Gastrocnemius medialis (tissue), 4 donors: Measurements from ENCODE around the gene SRPX. TPM values are rescaled to one million over a fixed set of nuclear protein-coding genes. Genes with fewer than 3 reads are reported as not detected.

Source experiments
- ATAC-seq, 2 donors: fragments of 150-250 bp; one replicate each; pipeline ENCODE4 v1.9.1; 2016
- DNase-seq, 2 donors: peaks; one replicate each; pipeline ENCODE4 v3.0.0-alpha.2; 2019
- H3K27ac ChIP-seq, 4 donors: fragments of 200-600 bp; sonication (generic); 1 replicate in 1 of 4; 2 replicates in 3 of 4; pipeline ENCODE4 v1.5.1; 2016 to 2018; ENCODE audit warnings: mild to moderate bottlenecking in 2 of 4, moderate library complexity in 1 of 4
- H3K27me3 ChIP-seq, 3 donors: fragments of 200-600 bp; sonication (generic) in 2 of 3; 1 replicate in 1 of 3; 2 replicates in 2 of 3; pipeline versions ENCODE4 v1.5.1 to v1.6.0; 2016 to 2019; ENCODE audit warnings: mild to moderate bottlenecking in 1 of 3, moderate library complexity in 1 of 3
- H3K36me3 ChIP-seq, 2 donors: fragments of 200-600 bp; sonication (generic) in 1 of 2; one replicate each; pipeline ENCODE4 v1.5.1; 2017 to 2018
- H3K4me1 ChIP-seq, 2 donors: fragments of 200-600 bp; sonication (generic) in 1 of 2; one replicate each; pipeline ENCODE4 v1.5.1; 2016 to 2017; ENCODE audit warnings: mild to moderate bottlenecking in 2 of 2
- H3K4me3 ChIP-seq, 4 donors: fragments of 200-600 bp; sonication (generic) in 3 of 4; 1 replicate in 1 of 4; 2 replicates in 3 of 4; pipeline ENCODE4 v1.5.1; 2016 to 2019; ENCODE audit warnings: mild to moderate bottlenecking in 2 of 4
- H3K9me3 ChIP-seq, 3 donors: fragments of 200-600 bp; sonication (generic) in 2 of 3; 1 replicate in 1 of 3; 2 replicates in 2 of 3; pipeline ENCODE4 v1.5.1; 2016 to 2019
- CTCF ChIP-seq, 5 experiments: fragments of 450-650 bp in 3 of 5; fragments of 200-600 bp in 2 of 5; sonication (generic) in 2 of 5; IDR thresholded peaks in 4 of 5; conservative IDR thresholded peaks in 1 of 5; 1 replicate in 4 of 5; 2 replicates in 1 of 5; pipeline ENCODE4 v1.5.1; 2016 to 2019; ENCODE audit warnings: antibody characterized with exemption in 5 of 5, mild to moderate bottlenecking in 3 of 5, moderate library complexity in 3 of 5
- POLR2A ChIP-seq, 2 donors: fragments of 450-650 bp; IDR thresholded peaks; one replicate each; pipeline ENCODE4 v1.6.1; 2017; ENCODE audit warnings: antibody characterized with exemption in 2 of 2, mild to moderate bottlenecking in 2 of 2, moderate library complexity in 2 of 2
- in situ Hi-C, 4 donors: fragments of 200-750 bp; cut with MboI; loops; one replicate each; pipeline versions ENCODE4 v1.15.0 to v1.8.0; 2017; ENCODE audit warnings: low sequenced_read_pairs in 4 of 4
- intact Hi-C: fragments of 100-400 bp; cut with DNase I; formaldehyde crosslinking; loops from one replicate; pipeline ENCODE4 v1.15.1; 2023; ENCODE audit warnings: low total_unique reads
- total RNA-seq, 4 donors: library from RNA; depleted of rRNA; stranded (reverse); fragments of >200 nt; gene quantifications; one replicate each; pipeline versions ENCODE4 v1.1.0 to v1.2.3, GENCODE V29; 2016

The SRPX gene
- total RNA-seq, 4 donors from 2014 or later: 8.6 to 48.3 (median 36.6) TPM

- no peaks in the 10 kb centered on the region for H3K9me3 ChIP-seq
- intact Hi-C loops: no loop called here
- ATAC-seq (no peak), DNase-seq (no peak)
- no peaks in the 10 kb centered on the region for H3K27me3 ChIP-seq
- no peak overlapping the region for H3K27ac ChIP-seq
- no peaks in the 10 kb centered on the region for H3K36me3 ChIP-seq
- in situ Hi-C loops: no loop called here
- no peak overlapping the region for H3K4me3 ChIP-seq
- TF ChIP-seq POLR2A (IDR thresholded peaks at IDR 0.05): no peak
- TF ChIP-seq CTCF (IDR thresholded peaks at IDR 0.05 in 4 of 5, conservative IDR thresholded peaks at IDR 0.05 in 1 of 5): no peak
- no peaks in the 10 kb centered on the region for H3K4me1 ChIP-seq
Observed at GRCh38 chrX:38178396-38178795, 42.3 kb downstream of the SRPX start.

DNA sequence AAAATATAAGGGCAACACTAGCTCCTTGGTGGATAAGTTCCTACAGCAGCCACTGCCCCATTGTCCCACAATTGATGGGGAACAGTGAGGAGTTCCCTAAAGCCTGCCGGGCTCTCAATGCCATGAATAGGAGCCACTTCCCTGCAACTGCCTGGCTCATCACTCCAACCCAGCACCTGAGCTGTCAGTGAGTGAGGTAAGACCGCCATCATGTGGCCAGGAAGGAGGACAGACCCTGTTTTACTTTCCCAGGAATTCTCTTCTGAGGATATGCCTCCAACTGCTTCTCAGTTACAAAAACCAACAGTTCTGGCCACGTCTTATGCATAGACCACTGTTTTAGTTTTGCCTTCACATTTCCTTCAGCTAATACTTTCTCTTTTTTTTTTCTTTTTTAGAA lies 45.5 kb downstream of the SRPX start:
- no peaks in the 10 kb centered on the region for H3K9me3 ChIP-seq
- in situ Hi-C loops (no loop called here), intact Hi-C loops (no loop called here)
- DNase-seq (no peak), ATAC-seq (no peak)
- TF ChIP-seq CTCF (IDR thresholded peaks at IDR 0.05 in 4 of 5, conservative IDR thresholded peaks at IDR 0.05 in 1 of 5) (peak in 1 of 5 experiments; percentile 20), POLR2A (IDR thresholded peaks at IDR 0.05) (no peak)
- no peak overlapping the region for H3K4me3 ChIP-seq
- H3K36me3 ChIP-seq: no peaks in the 10 kb centered on the region
- no peaks in the 10 kb centered on the region for H3K27me3 ChIP-seq
- no peaks in the 10 kb centered on the region for H3K4me1 ChIP-seq
- H3K27ac ChIP-seq: no peak overlapping the region

DNA sequence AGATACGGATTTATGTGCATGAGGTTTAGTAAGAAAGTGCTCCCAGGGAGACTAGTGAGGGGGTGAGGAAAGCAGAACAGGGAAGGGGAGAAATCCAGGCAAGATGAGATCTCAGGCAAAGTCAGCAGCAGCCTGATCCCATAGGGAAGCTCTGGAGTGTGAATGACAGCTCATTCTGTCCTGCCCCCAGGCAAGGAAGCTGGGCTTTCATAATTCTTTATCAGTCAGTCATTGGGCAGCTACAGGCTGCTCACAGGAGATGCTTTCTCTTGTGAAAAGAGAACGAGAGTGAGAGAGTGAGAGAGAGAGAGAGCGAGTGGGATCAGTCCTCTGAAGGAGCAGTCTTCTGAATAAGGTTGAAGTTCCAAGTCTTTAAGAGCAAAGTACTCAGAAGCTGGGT lies 48.1 kb downstream of the SRPX start:
- TF ChIP-seq CTCF (IDR thresholded peaks at IDR 0.05 in 4 of 5, conservative IDR thresholded peaks at IDR 0.05 in 1 of 5) (no peak), POLR2A (IDR thresholded peaks at IDR 0.05) (no peak)
- H3K27me3 ChIP-seq: no peaks in the 10 kb centered on the region
- H3K9me3 ChIP-seq: no peaks in the 10 kb centered on the region
- H3K4me1 ChIP-seq: no peaks in the 10 kb centered on the region
- in situ Hi-C loops (loop anchor here in 1 of 4 donors (25.0 kb wide), 1 partner anchor 260 kb away; no protein-coding TSS in a partner anchor), intact Hi-C loops (no loop called here)
- DNase-seq (no peak), ATAC-seq (no peak)
- H3K36me3 ChIP-seq: no peaks in the 10 kb centered on the region
- no peak overlapping the region for H3K4me3 ChIP-seq
- H3K27ac ChIP-seq: no peak overlapping the region

- Histone ChIP-seq H3K9me3 (no peaks in the 10 kb centered on the region), H3K4me1 (no peaks in the 10 kb centered on the region), H3K27ac (no peak overlapping the region), H3K36me3 (no peaks in the 10 kb centered on the region), H3K4me3 (no peak overlapping the region), H3K27me3 (no peaks in the 10 kb centered on the region)
- DNase-seq (no peak), ATAC-seq (no peak)
- in situ Hi-C loops (loop anchor here in 1 of 4 donors (25.0 kb wide), 1 partner anchor 258 kb away; no protein-coding TSS in a partner anchor), intact Hi-C loops (no loop called here)
- TF ChIP-seq CTCF (IDR thresholded peaks at IDR 0.05 in 4 of 5, conservative IDR thresholded peaks at IDR 0.05 in 1 of 5): no peak
- no peak for TF ChIP-seq POLR2A (IDR thresholded peaks at IDR 0.05)
Observed at GRCh38 chrX:38170556-38170955, 50.1 kb downstream of the SRPX start.

GRCh38 chrX:38166478-38167083 lies 54.1 kb downstream of the SRPX start:
- Histone ChIP-seq H3K36me3 (no peaks in the 10 kb centered on the region), H3K27ac (no peak overlapping the region), H3K9me3 (no peaks in the 10 kb centered on the region), H3K4me3 (no peak overlapping the region), H3K27me3 (no peaks in the 10 kb centered on the region), H3K4me1 (no peaks in the 10 kb centered on the region)
- intact Hi-C loops: no loop called here
- TF ChIP-seq CTCF (IDR thresholded peaks at IDR 0.05 in 4 of 5, conservative IDR thresholded peaks at IDR 0.05 in 1 of 5) (peak in 4 of 5 experiments; percentile 15 to 54 (median 32)), POLR2A (IDR thresholded peaks at IDR 0.05) (no peak)
- ATAC-seq (no peak), DNase-seq (no peak)
- in situ Hi-C loops: loop anchor here in 1 of 4 donors (25.0 kb wide), 1 partner anchor 254 kb away; no protein-coding TSS in a partner anchor
